22Rv1 (cell line): Measurements from ENCODE around the gene ZDHHC1.

Experiments used
- CTCF ChIP-seq: fragments of 450-650 bp; IDR thresholded peaks from 2 replicates; pipeline ENCODE4 v1.5.1; 2017; ENCODE audit warnings: mild to moderate bottlenecking
- ZFX ChIP-seq: fragments of 450-650 bp; IDR thresholded peaks from 2 replicates; pipeline ENCODE4 v1.6.1; 2017; ENCODE audit warnings: antibody characterized with exemption, borderline replicate concordance

GRCh38 chr16:67444259-67445125 lies 28.2 kb upstream of the ZDHHC1 start:
- TF ChIP-seq CTCF (no peak), ZFX (no peak)
